B cell (primary cell): Measurements from ENCODE around the gene MRRF. TPM values are rescaled to one million over a fixed set of nuclear protein-coding genes. Genes with fewer than 3 reads are reported as not detected.

Experiments used
- ATAC-seq: fragments of 200-7000 bp; cut with Tn5 transposase; one replicate; pipeline ENCODE4 v1.10.0; 2021; ENCODE audit warnings: low read depth, mild to moderate bottlenecking, moderate number of reproducible peaks, moderate library complexity
- CTCF ChIA-PET: fragments of 350-600 bp; sonication (Branson Sonifier 250); formaldehyde crosslinking; loops from one replicate; lab custom pipeline; 2021; ENCODE audit warnings: antibody characterized with exemption, inconsistent platforms; lab: Charles Lee
- POLR2A ChIA-PET: fragments of 350-600 bp; sonication (Branson Sonifier 250); formaldehyde crosslinking; loops from one replicate; lab custom pipeline; 2021; ENCODE audit warnings: antibody characterized with exemption; lab: Charles Lee
- DNase-seq: peaks from one replicate; pipeline ENCODE4 v3.0.0; 2013
- H2AFZ ChIP-seq: 2 replicates; pipeline ENCODE4 v1.6.1; 2012; ENCODE audit warnings: mild to moderate bottlenecking, low read depth, low read length; ENCODE audit not compliant: insufficient read depth, poor library complexity, severe bottlenecking
- H3K27ac ChIP-seq, 2 donors: 1 replicate in 1 of 2; 2 replicates in 1 of 2; pipeline ENCODE4 v1.5.1; 2012 to 2013; ENCODE audit warnings: low read length in 2 of 2, mild to moderate bottlenecking in 2 of 2, moderate library complexity in 1 of 2
- H3K27me3 ChIP-seq, 4 experiments: fragments of 200-600 bp in 1 of 4; sonication (generic) in 1 of 4; replicated peaks in 1 of 4; 1 replicate in 2 of 4; 2 replicates in 2 of 4; pipeline versions ENCODE4 v1.6.1 to v1.7.0; 2013 to 2016; ENCODE audit warnings: low read length in 3 of 4, mild to moderate bottlenecking in 2 of 4, mixed read lengths in 1 of 4, moderate library complexity in 1 of 4; ENCODE audit not compliant: insufficient read depth in 4 of 4, control insufficient read depth in 3 of 4; ENCODE audit errors: control extremely low read depth in 1 of 4
- H3K36me3 ChIP-seq, 2 experiments: replicated peaks in 1 of 2; 1 replicate in 1 of 2; 2 replicates in 1 of 2; pipeline versions ENCODE4 v1.6.1 to v1.7.1; 2013; ENCODE audit warnings: low read length in 1 of 2; ENCODE audit not compliant: insufficient read depth in 2 of 2, control insufficient read depth in 1 of 2; ENCODE audit errors: control extremely low read depth in 1 of 2, extremely low read depth in 1 of 2
- H3K4me1 ChIP-seq, 2 donors: fragments of 200-600 bp in 1 of 2; sonication (generic) in 1 of 2; 1 replicate in 1 of 2; 2 replicates in 1 of 2; pipeline versions ENCODE4 v1.5.1 to v1.6.1; 2013 to 2017; ENCODE audit warnings: low read length in 2 of 2; ENCODE audit not compliant: control insufficient read depth in 2 of 2, insufficient read depth in 2 of 2
- H3K4me2 ChIP-seq: replicated peaks from 2 replicates; pipeline ENCODE3; 2012; ENCODE audit warnings: mild to moderate bottlenecking, low read depth, low read length; ENCODE audit not compliant: poor library complexity, severe bottlenecking
- H3K4me3 ChIP-seq, 5 experiments: fragments of 200-600 bp in 1 of 5; sonication (generic) in 1 of 5; 1 replicate in 3 of 5; 2 replicates in 2 of 5; pipeline versions ENCODE4 v1.5.1 to v1.7.0; 2011 to 2016; ENCODE audit warnings: low read length in 4 of 5, mild to moderate bottlenecking in 4 of 5, low read depth in 2 of 5, control low read depth in 1 of 5, moderate library complexity in 1 of 5; ENCODE audit not compliant: insufficient read depth in 1 of 5; ENCODE audit errors: control extremely low read depth in 1 of 5, extremely low read depth in 1 of 5
- H3K79me2 ChIP-seq: fragments of 200-600 bp; sonication (generic); one replicate; pipeline ENCODE4 v1.6.0; 2016; ENCODE audit warnings: low read length; ENCODE audit not compliant: control insufficient read depth, insufficient read depth
- H3K9ac ChIP-seq: fragments of 200-600 bp; sonication (generic); 2 replicates; pipeline ENCODE4 v1.6.1; 2017; ENCODE audit warnings: mild to moderate bottlenecking, low read length, moderate library complexity
- H3K9me3 ChIP-seq, 3 donors: one replicate each; pipeline versions ENCODE4 v1.6.1 to v1.7.1; 2013; ENCODE audit warnings: low read length in 2 of 3; ENCODE audit not compliant: control insufficient read depth in 2 of 3, insufficient read depth in 1 of 3; ENCODE audit errors: control extremely low read depth in 1 of 3
- H4K20me1 ChIP-seq: 2 replicates; pipeline ENCODE4 v1.6.0; 2012; ENCODE audit warnings: mild to moderate bottlenecking, low read length; ENCODE audit not compliant: insufficient read depth, control insufficient read depth, poor library complexity, severe bottlenecking
- H3K27ac Mint-ChIP-seq: one replicate; pipeline ENCODE4 v1.8.0; 2021; ENCODE audit warnings: mixed read lengths
- H3K27me3 Mint-ChIP-seq: one replicate; pipeline ENCODE4 v1.8.0; 2021; ENCODE audit warnings: mixed read lengths
- H3K4me1 Mint-ChIP-seq: one replicate; pipeline ENCODE4 v1.8.0; 2021; ENCODE audit warnings: mixed read lengths
- H3K4me3 Mint-ChIP-seq: one replicate; pipeline ENCODE4 v1.8.0; 2021; ENCODE audit warnings: mixed read lengths
- H3K9me3 Mint-ChIP-seq: one replicate; pipeline ENCODE4 v1.8.0; 2022; ENCODE audit warnings: mixed read lengths; ENCODE audit not compliant: insufficient read depth
- EZH2 ChIP-seq: IDR thresholded peaks from 2 replicates; pipeline ENCODE4 v1.6.1; 2012; ENCODE audit warnings: borderline replicate concordance, low read depth, mild to moderate bottlenecking, moderate library complexity, low read length; ENCODE audit not compliant: insufficient read depth, poor library complexity, severe bottlenecking
- WGBS: methylation state at CpG from one replicate; pipeline ENCODE4 v1.1.5; 2013; ENCODE audit warnings: missing lambda C conversion rate; ENCODE audit not compliant: insufficient coverage; 5-methylcytosine and 5-hydroxymethylcytosine counted together
- intact Hi-C: fragments of 100-400 bp; cut with micrococcal nuclease; formaldehyde crosslinking; loops from one replicate; pipeline ENCODE4 v1.10.0; 2022
- polyA plus RNA-seq: library from polyadenylated mRNA; depleted of rRNA; stranded (reverse); fragments of >200 nt; gene quantifications from 2 replicates; pipeline ENCODE4 v1.2.3, GENCODE V29; 2012
- total RNA-seq, 2 donors: library from RNA; stranded (reverse); fragments of 120-200 nt in 1 of 2; gene quantifications; 1 replicate in 1 of 2; 2 replicates in 1 of 2; pipeline versions ENCODE4 v1.2.3 to v1.2.4, GENCODE V29; 2013 to 2022
- TF ChIP-seq, protein P1 (sequence below): fragments of 200-600 bp; IDR thresholded peaks from one replicate; pipeline ENCODE4 v1.8.0; 2022; ENCODE audit warnings: antibody characterized with exemption, mild to moderate bottlenecking

MRRF gene
- total and polyA plus RNA-seq, 2 donors (not counting 1 experiment from before 2014, with no cell fraction given), result 38.6 to 44.9 TPM

- peaks cover 32 to 46% of the 10 kb centered on the region in 2 donors for H3K4me1 ChIP-seq
- H3K27ac Mint-ChIP-seq, result peak overlapping the region; percentile 70
Measured at GRCh38 chr9:122371846-122372245, 107.2 kb downstream of the MRRF start.

More at GRCh38 chr9:122371846-122372245, 107.2 kb downstream of the MRRF start:
- intact Hi-C loops, result loop anchor here (1.0 kb wide), 1 partner anchor 18 kb away; no protein-coding TSS in a partner anchor
- peaks cover 0 to 5% (median 0%) of the 10 kb centered on the region in 3 donors for H3K9me3 ChIP-seq
- peak overlapping the region in 4 of 5 experiments; percentile 59 to 87 (median 64) for H3K4me3 ChIP-seq
- Mint-ChIP-seq H3K9me3 (no peaks in the 10 kb centered on the region), H3K4me3 (peak overlapping the region; percentile 91), H3K27me3 (no peaks in the 10 kb centered on the region), H3K4me1 (peaks cover 53% of the 10 kb centered on the region)
- H4K20me1 ChIP-seq, result no peaks in the 10 kb centered on the region
- no peaks in the 10 kb centered on the region for H3K36me3 ChIP-seq
- H3K9ac ChIP-seq, result peak overlapping the region; percentile 82
- no peak for TF ChIP-seq EZH2
- TF ChIP-seq, protein P1, sequence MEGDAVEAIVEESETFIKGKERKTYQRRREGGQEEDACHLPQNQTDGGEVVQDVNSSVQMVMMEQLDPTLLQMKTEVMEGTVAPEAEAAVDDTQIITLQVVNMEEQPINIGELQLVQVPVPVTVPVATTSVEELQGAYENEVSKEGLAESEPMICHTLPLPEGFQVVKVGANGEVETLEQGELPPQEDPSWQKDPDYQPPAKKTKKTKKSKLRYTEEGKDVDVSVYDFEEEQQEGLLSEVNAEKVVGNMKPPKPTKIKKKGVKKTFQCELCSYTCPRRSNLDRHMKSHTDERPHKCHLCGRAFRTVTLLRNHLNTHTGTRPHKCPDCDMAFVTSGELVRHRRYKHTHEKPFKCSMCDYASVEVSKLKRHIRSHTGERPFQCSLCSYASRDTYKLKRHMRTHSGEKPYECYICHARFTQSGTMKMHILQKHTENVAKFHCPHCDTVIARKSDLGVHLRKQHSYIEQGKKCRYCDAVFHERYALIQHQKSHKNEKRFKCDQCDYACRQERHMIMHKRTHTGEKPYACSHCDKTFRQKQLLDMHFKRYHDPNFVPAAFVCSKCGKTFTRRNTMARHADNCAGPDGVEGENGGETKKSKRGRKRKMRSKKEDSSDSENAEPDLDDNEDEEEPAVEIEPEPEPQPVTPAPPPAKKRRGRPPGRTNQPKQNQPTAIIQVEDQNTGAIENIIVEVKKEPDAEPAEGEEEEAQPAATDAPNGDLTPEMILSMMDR, result no peak
- peak overlapping the region; percentile 96 for H3K4me2 ChIP-seq
- H3K27me3 ChIP-seq, result no peaks in the 10 kb centered on the region
- peak overlapping the region; percentile 76 for H2AFZ ChIP-seq
- 100% methylated on average over 1 of the region's 8 CpGs for WGBS
- no peak for ATAC-seq
- CTCF ChIA-PET, result interaction anchor here (1.4 to 3.0 kb wide), 5 partner anchors 11 to 456 kb away, joined by 3 to 16 read pairs (median 5); partner anchors contain the start of gene PDCL
- H3K79me2 ChIP-seq, result peaks cover 16% of the 10 kb centered on the region
- H3K27ac ChIP-seq, result no peak overlapping the region
- POLR2A ChIA-PET, result interaction anchor here (0.6 to 1.2 kb wide), 2 partner anchors 18 to 26 kb away, joined by 3 to 5 read pairs; no protein-coding TSS in a partner anchor
- no peak for DNase-seq
